ENCODE results near the gene IL3. TPM values are rescaled to one million over a fixed set of nuclear protein-coding genes. Genes with fewer than 3 reads are reported as not detected.

The IL3 gene
- total RNA-seq, 1 donor from 2014 or later, result not detected

DNA sequence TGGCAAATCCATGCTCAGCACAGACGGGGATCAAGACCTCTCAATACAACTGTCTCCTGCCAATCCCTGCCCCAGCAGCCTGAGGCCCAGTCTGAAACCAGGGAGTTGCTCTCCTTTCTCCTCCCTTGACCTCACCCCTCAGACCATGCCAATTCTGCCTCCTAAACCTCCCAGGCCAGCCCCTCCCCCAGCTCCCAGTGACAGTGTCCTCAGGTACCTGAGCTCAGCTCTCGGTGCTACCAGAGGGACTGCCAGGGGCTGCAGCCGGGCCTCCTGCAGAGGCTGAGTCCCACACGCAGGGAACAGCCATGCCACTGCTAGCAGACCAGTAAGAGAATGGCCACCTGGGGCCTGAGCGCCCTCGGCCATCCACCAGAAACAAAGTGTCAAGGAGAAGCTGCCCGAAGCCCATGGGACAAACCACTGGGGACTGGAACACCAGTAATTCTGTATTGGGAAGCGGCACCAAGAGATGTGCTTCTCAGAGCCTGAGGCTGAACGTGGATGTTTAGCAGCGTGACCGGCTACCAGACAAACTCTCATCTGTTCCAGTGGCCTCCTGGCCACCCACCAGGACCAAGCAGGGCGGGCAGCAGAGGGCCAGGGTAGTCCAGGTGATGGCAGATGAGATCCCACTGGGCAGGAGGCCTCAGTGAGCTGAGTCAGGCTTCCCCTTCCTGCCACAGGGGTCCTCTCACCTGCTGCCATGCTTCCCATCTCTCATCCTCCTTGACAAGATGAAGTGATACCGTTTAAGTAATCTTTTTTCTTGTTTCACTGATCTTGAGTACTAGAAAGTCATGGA lies 557 bp upstream of the IL3 start:
- no peak for DNase-seq (ENCODE audit: low read depth)
- TF ChIP-seq, protein P1, sequence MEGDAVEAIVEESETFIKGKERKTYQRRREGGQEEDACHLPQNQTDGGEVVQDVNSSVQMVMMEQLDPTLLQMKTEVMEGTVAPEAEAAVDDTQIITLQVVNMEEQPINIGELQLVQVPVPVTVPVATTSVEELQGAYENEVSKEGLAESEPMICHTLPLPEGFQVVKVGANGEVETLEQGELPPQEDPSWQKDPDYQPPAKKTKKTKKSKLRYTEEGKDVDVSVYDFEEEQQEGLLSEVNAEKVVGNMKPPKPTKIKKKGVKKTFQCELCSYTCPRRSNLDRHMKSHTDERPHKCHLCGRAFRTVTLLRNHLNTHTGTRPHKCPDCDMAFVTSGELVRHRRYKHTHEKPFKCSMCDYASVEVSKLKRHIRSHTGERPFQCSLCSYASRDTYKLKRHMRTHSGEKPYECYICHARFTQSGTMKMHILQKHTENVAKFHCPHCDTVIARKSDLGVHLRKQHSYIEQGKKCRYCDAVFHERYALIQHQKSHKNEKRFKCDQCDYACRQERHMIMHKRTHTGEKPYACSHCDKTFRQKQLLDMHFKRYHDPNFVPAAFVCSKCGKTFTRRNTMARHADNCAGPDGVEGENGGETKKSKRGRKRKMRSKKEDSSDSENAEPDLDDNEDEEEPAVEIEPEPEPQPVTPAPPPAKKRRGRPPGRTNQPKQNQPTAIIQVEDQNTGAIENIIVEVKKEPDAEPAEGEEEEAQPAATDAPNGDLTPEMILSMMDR (IDR thresholded peaks at IDR 0.05; ENCODE audit: insufficient read depth, low read length, poor library complexity, severe bottlenecking), result no peak
- H3K27me3 ChIP-seq (ENCODE audit: control insufficient read depth, insufficient read depth, low read length), result no peaks in the 10 kb centered on the region
- no peaks in the 10 kb centered on the region for H3K36me3 ChIP-seq (ENCODE audit: control insufficient read depth, insufficient read depth, low read length)
- H3K4me3 ChIP-seq (ENCODE audit: low read depth, low read length), result no peak overlapping the region

DNA sequence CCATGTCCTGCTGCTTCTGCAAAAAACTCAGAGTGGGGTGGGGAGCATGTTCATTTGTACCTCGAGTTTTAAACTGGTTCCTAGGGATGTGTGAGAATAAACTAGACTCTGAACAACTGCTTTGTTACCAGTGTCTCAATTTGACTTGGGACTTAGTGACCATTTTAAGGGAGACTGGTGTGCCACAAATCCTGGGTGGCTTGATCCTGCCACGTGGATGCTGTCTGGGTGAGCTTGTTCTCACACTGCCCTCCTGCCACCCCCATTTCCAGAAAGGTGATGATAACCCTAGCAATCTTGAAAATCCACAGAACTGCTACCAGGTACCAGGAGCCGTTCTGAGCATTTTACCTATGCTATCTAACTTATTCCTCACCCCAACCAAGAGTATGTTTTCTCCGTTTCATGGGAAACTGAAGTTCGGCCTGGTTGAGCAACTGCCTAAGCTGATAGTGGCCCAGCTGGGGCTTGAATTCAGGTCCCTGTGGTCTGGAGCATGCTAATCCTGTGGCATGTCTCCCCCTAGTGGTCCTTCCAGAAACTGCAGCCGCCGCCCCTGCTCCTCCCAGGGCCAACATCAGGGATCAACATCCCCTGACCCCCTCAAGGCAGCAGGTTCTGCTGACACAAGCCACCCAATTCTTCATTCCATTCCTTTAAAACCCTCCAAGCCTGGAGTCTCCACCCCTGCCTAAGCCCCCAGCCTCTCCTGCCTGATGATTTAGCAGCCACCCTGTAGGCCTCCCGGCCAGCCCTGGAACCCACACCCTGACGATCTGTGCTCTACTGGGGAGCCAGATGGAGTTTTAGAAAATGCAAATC lies 2.8 kb downstream of the IL3 start:
- DNase-seq (ENCODE audit: low read depth), result no peak

DNA sequence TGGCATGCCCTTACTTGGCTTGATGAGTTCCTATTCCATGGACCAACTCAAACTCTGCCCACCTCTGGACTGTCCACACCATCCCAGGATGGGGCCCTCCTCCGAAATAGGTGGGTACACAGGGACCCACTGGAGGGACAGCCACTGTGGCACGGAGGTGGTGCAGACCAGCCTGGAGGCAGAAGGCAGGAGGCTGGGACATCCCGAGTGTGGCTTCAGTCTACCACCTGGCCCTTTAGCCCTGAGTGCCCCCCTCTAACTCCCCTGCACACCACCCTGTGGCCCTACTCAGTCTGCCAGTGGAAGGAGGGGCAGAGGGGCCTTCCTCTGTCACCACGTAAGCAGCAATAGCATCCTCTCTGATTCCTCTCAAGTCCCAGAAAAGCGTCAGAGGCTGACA lies 3.7 kb downstream of the IL3 start:
- H3K36me3 ChIP-seq (ENCODE audit: control insufficient read depth, insufficient read depth, low read length), result no peaks in the 10 kb centered on the region
- no peak for DNase-seq (ENCODE audit: low read depth)
- TF ChIP-seq, protein P1 (IDR thresholded peaks at IDR 0.05; ENCODE audit: insufficient read depth, low read length, poor library complexity, severe bottlenecking), result no peak

More for the DNA sequence above, 2.8 kb downstream of the IL3 start:
- TF ChIP-seq, protein P1 (IDR thresholded peaks at IDR 0.05; ENCODE audit: insufficient read depth, low read length, poor library complexity, severe bottlenecking), result peak; percentile 99
- no peak overlapping the region for H3K4me3 ChIP-seq (ENCODE audit: low read depth, low read length)
- H3K36me3 ChIP-seq (ENCODE audit: control insufficient read depth, insufficient read depth, low read length), result no peaks in the 10 kb centered on the region
- no peaks in the 10 kb centered on the region for H3K27me3 ChIP-seq (ENCODE audit: control insufficient read depth, insufficient read depth, low read length)

DNA sequence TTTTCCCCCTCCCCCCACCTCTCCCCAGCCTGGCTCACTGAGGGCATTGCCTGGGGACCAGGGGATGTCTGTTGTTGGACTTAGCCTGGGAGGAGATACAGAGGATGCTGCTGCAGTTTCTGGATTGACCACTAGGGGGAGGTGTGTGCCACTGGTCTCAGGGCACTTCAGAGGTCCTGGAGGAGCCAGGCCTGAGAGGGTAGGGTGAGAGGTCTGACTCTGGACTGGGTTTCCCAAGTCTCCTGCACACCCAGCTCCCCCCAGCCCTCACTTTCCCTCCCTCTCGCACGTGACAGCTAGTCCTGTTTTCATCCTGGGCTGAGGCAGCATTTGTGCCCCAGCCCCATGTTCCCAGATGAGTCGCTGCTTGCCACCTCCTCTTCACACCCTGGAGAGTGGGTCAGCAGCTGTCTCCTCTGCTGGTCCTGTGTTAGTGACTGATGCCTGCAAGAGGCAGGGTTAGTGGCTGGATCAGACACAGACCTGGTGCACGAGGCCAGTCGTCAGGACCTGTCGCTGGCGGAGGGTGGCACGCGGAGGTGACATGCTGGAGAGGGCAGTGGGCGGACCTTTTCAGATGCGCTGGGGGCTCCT lies 4.4 kb downstream of the IL3 start:
- H3K27me3 ChIP-seq (ENCODE audit: control insufficient read depth, insufficient read depth, low read length), result no peaks in the 10 kb centered on the region
- H3K36me3 ChIP-seq (ENCODE audit: control insufficient read depth, insufficient read depth, low read length), result no peaks in the 10 kb centered on the region
- TF ChIP-seq, protein P1 (IDR thresholded peaks at IDR 0.05; ENCODE audit: insufficient read depth, low read length, poor library complexity, severe bottlenecking), result peak; percentile 98
- DNase-seq (ENCODE audit: low read depth), result peak; percentile 23
- H3K4me3 ChIP-seq (ENCODE audit: low read depth, low read length), result no peak overlapping the region

More for the DNA sequence above, 3.7 kb downstream of the IL3 start:
- no peak overlapping the region for H3K4me3 ChIP-seq (ENCODE audit: low read depth, low read length)
- no peaks in the 10 kb centered on the region for H3K27me3 ChIP-seq (ENCODE audit: control insufficient read depth, insufficient read depth, low read length)

- Histone ChIP-seq H3K27me3 (ENCODE audit: control insufficient read depth, insufficient read depth, low read length) (no peaks in the 10 kb centered on the region), H3K36me3 (ENCODE audit: control insufficient read depth, insufficient read depth, low read length) (no peaks in the 10 kb centered on the region), H3K4me3 (ENCODE audit: low read depth, low read length) (no peak overlapping the region)
- TF ChIP-seq, protein P1 (IDR thresholded peaks at IDR 0.05; ENCODE audit: insufficient read depth, low read length, poor library complexity, severe bottlenecking), result peak; percentile 78
- peak; percentile 29 for DNase-seq (ENCODE audit: low read depth)
Observed at GRCh38 chr5:132065351-132065937, 5.0 kb downstream of the IL3 start.

Measured in kidney epithelial cell (primary cell).